ENCODE measurements around the gene TSC22D2. TPM values are rescaled to one million over a fixed set of nuclear protein-coding genes. Genes with fewer than 3 reads are reported as not detected.

Gene TSC22D2
- total RNA-seq, 1 experiment from 2014 or later: 20.0 TPM

- H3K79me2 ChIP-seq (ENCODE audit: insufficient read depth, low read length): no peaks in the 10 kb centered on the region
- no peak for ATAC-seq
- no peaks in the 10 kb centered on the region for H3K27me3 ChIP-seq (ENCODE audit: insufficient read depth, low read length)
- H3K9ac ChIP-seq (ENCODE audit: low read length): no peak overlapping the region
- intact Hi-C loops (cut with micrococcal nuclease): no loop called here
- ChIA-PET POLR2A (no interaction called here), CTCF (no interaction called here), RAD21 (ENCODE audit: low non-redundant PET in 1 of 2, low total read pairs in 2 of 2, uncharacterized antibody in 2 of 2, unreplicated experiment in 2 of 2) (no interaction called here)
- no peak for DNase-seq (ENCODE audit: low read depth, low spot score)
- no peak overlapping the region for H3K4me2 ChIP-seq (ENCODE audit: low read length)
- H3K4me3 ChIP-seq (replicated peaks in 1 of 2; ENCODE audit: low read depth in 1 of 2, low read length in 2 of 2): no peak overlapping the region
- H3K9me2 ChIP-seq (ENCODE audit: insufficient read depth): no peaks in the 10 kb centered on the region
- H3K36me3 ChIP-seq (ENCODE audit: control insufficient read depth in 1 of 2, insufficient read depth in 2 of 2, low read length in 2 of 2): no peaks in the 10 kb centered on the region
- H2AFZ ChIP-seq (ENCODE audit: low read depth, low read length, poor library complexity, severe bottlenecking): no peak overlapping the region
- peaks cover 12 to 41% of the 10 kb centered on the region in 2 experiments for H3K4me1 ChIP-seq (ENCODE audit: control insufficient read depth in 1 of 2, insufficient read depth in 2 of 2, low read length in 2 of 2)
- no peak overlapping the region for H3K27ac ChIP-seq (ENCODE audit: low read depth, low read length)
- no peaks in the 10 kb centered on the region for H4K20me1 ChIP-seq (ENCODE audit: insufficient read depth)
- no peaks in the 10 kb centered on the region for H3K9me3 ChIP-seq (ENCODE audit: control insufficient read depth in 1 of 2, insufficient read depth in 1 of 2, low read depth in 1 of 2, low read length in 2 of 2)
- TF ChIP-seq SIN3A (IDR thresholded peaks at IDR 0.05; ENCODE audit: low read depth) (no peak), SP1 (IDR thresholded peaks at IDR 0.05; ENCODE audit: low read depth) (no peak), REST (IDR thresholded peaks at IDR 0.05; ENCODE audit: low read depth) (no peak), ELF1 (IDR thresholded peaks at IDR 0.05; ENCODE audit: borderline replicate concordance, low read depth) (no peak), YY1 (IDR thresholded peaks at IDR 0.05; ENCODE audit: extremely low read depth, insufficient replicate concordance, low read depth, low read length) (no peak), ZBTB33 (IDR thresholded peaks at IDR 0.05; ENCODE audit: extremely low read depth, insufficient replicate concordance, low read length) (no peak), ZNF274 (IDR thresholded peaks at IDR 0.05; ENCODE audit: low read depth, low read length) (no peak), POLR2AphosphoS5 (IDR thresholded peaks at IDR 0.05; ENCODE audit: low read depth, low read length) (no peak), EGR1 (IDR thresholded peaks at IDR 0.05; ENCODE audit: low read depth) (no peak), MAX (IDR thresholded peaks at IDR 0.05) (no peak)
- BruUV-seq (replicated peaks): no TSS peak
Measured at GRCh38 chr3:150363420-150363819, 44.7 kb upstream of the TSC22D2 start.

All from HCT116 (cell line).